WTC11 (cell line): ENCODE data around the gene HOXA9. TPM values are rescaled to one million over a fixed set of nuclear protein-coding genes. Genes with fewer than 3 reads are reported as not detected.

Experiments
- ATAC-seq: fragments of 200-7000 bp; cut with Tn5 transposase; 2 replicates; pipeline ENCODE4 v1.10.0; 2021; ENCODE audit warnings: mild to moderate bottlenecking, moderate library complexity
- CTCF ChIA-PET: fragments of 300-600 bp; sonication (Branson Sonifier 250); formaldehyde crosslinking; loops from one replicate; lab custom pipeline; 2021; ENCODE audit warnings: antibody characterized with exemption; lab: Charles Lee
- POLR2A ChIA-PET: fragments of 350-600 bp; sonication (Branson Sonifier 250); formaldehyde crosslinking; loops from one replicate; lab custom pipeline; 2021; ENCODE audit warnings: antibody characterized with exemption; lab: Charles Lee
- DNase-seq: peaks from one replicate; pipeline ENCODE4 v3.0.0; 2021; ENCODE audit warnings: low spot score
- H3K27ac Mint-ChIP-seq: 2 replicates; pipeline ENCODE4 v1.8.0; 2021; ENCODE audit warnings: mixed read lengths
- H3K27me3 Mint-ChIP-seq: 2 replicates; pipeline ENCODE4 v1.8.0; 2021; ENCODE audit warnings: low read depth, mild to moderate bottlenecking, moderate library complexity, mixed read lengths
- H3K36me3 Mint-ChIP-seq: 2 replicates; pipeline ENCODE4 v1.8.0; 2021; ENCODE audit warnings: mixed read lengths
- H3K4me1 Mint-ChIP-seq: 2 replicates; pipeline ENCODE4 v1.8.0; 2022; ENCODE audit warnings: mixed read lengths
- H3K4me3 Mint-ChIP-seq: 2 replicates; pipeline ENCODE4 v1.8.0; 2021; ENCODE audit warnings: mild to moderate bottlenecking, moderate library complexity, mixed read lengths
- H3K9me3 Mint-ChIP-seq: 2 replicates; pipeline ENCODE4 v1.8.0; 2021; ENCODE audit warnings: mixed read lengths
- AFF4 ChIP-seq: sonication (generic); formaldehyde crosslinking; IDR thresholded peaks from 2 replicates; pipeline ENCODE4 v1.8.1; 2023; ENCODE audit warnings: mild to moderate bottlenecking, missing genetic modification reagents, borderline replicate concordance
- CREB1 ChIP-seq: sonication (generic); formaldehyde crosslinking; IDR thresholded peaks from 2 replicates; pipeline ENCODE4 v1.8.0; 2023; ENCODE audit warnings: mild to moderate bottlenecking, missing genetic modification reagents
- FOXJ3 ChIP-seq: sonication (generic); formaldehyde crosslinking; IDR thresholded peaks from 2 replicates; pipeline ENCODE4 v1.9.0; 2021; ENCODE audit warnings: missing genetic modification reagents, mild to moderate bottlenecking, borderline replicate concordance
- FOXK1 ChIP-seq: sonication (generic); formaldehyde crosslinking; IDR thresholded peaks from 2 replicates; pipeline ENCODE4 v1.8.0; 2022; ENCODE audit warnings: mild to moderate bottlenecking, moderate library complexity, missing genetic modification reagents
- NR1H2 ChIP-seq: sonication (generic); formaldehyde crosslinking; IDR thresholded peaks from 2 replicates; pipeline ENCODE4 v1.9.0; 2021; ENCODE audit warnings: mild to moderate bottlenecking, moderate library complexity, missing genetic modification reagents
- PRRX2 ChIP-seq: fragments of 250-450 bp; sonication (Bioruptor Pico); IDR thresholded peaks from 2 replicates; pipeline ENCODE4 v1.8.0; 2021; ENCODE audit warnings: mild to moderate bottlenecking
- SP1 ChIP-seq: sonication (generic); formaldehyde crosslinking; conservative IDR thresholded peaks from 2 replicates; pipeline ENCODE4 v1.8.1; 2022; ENCODE audit warnings: missing genetic modification reagents
- TCF7 ChIP-seq: sonication (generic); formaldehyde crosslinking; IDR thresholded peaks from 2 replicates; pipeline ENCODE4 v1.8.0; 2022; ENCODE audit warnings: mild to moderate bottlenecking, low read depth, missing genetic modification reagents, moderate library complexity
- TEAD1 ChIP-seq: sonication (generic); formaldehyde crosslinking; IDR thresholded peaks from 2 replicates; pipeline ENCODE4 v1.8.0; 2022; ENCODE audit warnings: mild to moderate bottlenecking, missing genetic modification reagents
- TP53 ChIP-seq: sonication (generic); formaldehyde crosslinking; IDR thresholded peaks from 2 replicates; pipeline ENCODE4 v1.8.1; 2023; ENCODE audit warnings: mild to moderate bottlenecking, missing genetic modification reagents
- ZBTB21 ChIP-seq: sonication (generic); formaldehyde crosslinking; IDR thresholded peaks from 2 replicates; pipeline ENCODE4 v1.8.1; 2023; ENCODE audit warnings: mild to moderate bottlenecking, missing genetic modification reagents, borderline replicate concordance
- ZBTB43 ChIP-seq: sonication (generic); formaldehyde crosslinking; IDR thresholded peaks from 2 replicates; pipeline ENCODE4 v1.8.1; 2023; ENCODE audit warnings: mild to moderate bottlenecking, missing genetic modification reagents
- ZNF281 ChIP-seq: sonication (generic); formaldehyde crosslinking; IDR thresholded peaks from 2 replicates; pipeline ENCODE4 v1.8.0; 2023; ENCODE audit warnings: mild to moderate bottlenecking, missing genetic modification reagents
- total RNA-seq: library from RNA; stranded (reverse); gene quantifications from 3 replicates; pipeline ENCODE4 v1.2.3, GENCODE V29; 2021
- TF ChIP-seq, protein P1 (sequence below): fragments of 250-450 bp; sonication (Bioruptor Pico); IDR thresholded peaks from 2 replicates; pipeline ENCODE4 v1.9.0; 2021; ENCODE audit warnings: mild to moderate bottlenecking, borderline replicate concordance
- TF ChIP-seq, protein P2 (sequence below): fragments of 250-450 bp; sonication (Bioruptor Pico); IDR thresholded peaks from 2 replicates; pipeline ENCODE4 v1.8.0; 2021; ENCODE audit warnings: mild to moderate bottlenecking

Gene HOXA9
- total RNA-seq, 1 experiment from 2014 or later, result not detected

DNA sequence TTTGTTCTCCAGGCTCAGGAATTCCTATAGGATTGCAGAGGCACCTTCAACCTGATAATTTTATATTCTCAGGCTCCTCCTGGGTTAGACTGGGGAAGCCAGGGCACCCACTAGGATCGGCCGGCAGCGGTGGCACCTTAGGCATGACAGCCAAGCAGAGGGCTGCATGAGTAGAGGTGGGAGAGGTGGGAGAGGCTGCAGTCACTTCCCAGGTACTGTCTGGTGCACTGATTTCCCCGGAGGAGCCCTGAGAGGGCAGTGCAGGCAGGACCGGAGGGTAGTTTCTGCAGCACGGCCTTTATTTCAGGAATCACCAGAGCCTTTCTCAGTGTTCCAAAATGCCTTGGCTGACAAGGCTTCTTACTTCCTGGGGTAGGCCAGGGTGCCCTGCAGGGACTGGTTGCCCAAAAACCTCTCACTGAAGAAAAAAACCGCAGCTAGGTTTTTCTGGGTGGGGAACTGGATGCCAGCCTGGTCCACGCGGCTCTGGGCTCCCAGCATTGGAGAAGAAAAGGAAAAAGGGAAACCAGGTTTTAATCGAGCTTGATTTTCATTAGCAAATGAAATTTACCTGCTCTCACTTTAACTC, 38.1 kb upstream of the HOXA9 start:
- DNase-seq (no peak), ATAC-seq (no peak)
- Mint-ChIP-seq H3K27me3 (peaks cover 96% of the 10 kb centered on the region), H3K9me3 (no peaks in the 10 kb centered on the region), H3K4me3 (no peak overlapping the region), H3K27ac (no peak overlapping the region), H3K4me1 (peaks cover 36% of the 10 kb centered on the region), H3K36me3 (no peaks in the 10 kb centered on the region)
- ChIA-PET CTCF (interaction anchor here (2.8 kb wide), 1 partner anchor 24 kb away, joined by 14 read pairs; no protein-coding TSS in a partner anchor), POLR2A (no interaction called here)
- no peak for TF ChIP-seq AFF4
- no peak for TF ChIP-seq TP53 (CRISPR knock-in tag)

DNA sequence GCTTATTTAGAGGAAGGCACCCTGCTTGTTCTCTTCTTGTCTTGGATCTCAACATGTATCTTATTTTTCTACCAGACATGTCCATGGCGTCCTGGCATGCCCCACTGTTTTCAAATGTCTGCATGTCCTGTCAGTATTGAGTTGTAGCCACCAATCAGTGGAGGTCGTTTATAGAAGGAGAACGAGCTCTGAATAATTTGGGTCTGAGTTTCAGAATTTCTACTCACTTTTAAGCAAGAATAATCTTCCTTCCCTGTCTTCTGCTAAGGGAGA, 37.5 kb upstream of the HOXA9 start:
- no peaks in the 10 kb centered on the region for H3K9me3 Mint-ChIP-seq
- H3K4me3 Mint-ChIP-seq, result no peak overlapping the region
- peaks cover 36% of the 10 kb centered on the region for H3K4me1 Mint-ChIP-seq
- ATAC-seq (no peak), DNase-seq (no peak)
- no peak overlapping the region for H3K27ac Mint-ChIP-seq
- CTCF ChIA-PET, result interaction anchor here (2.8 kb wide), 1 partner anchor 23 kb away, joined by 14 read pairs; no protein-coding TSS in a partner anchor
- TF ChIP-seq SP1 (CRISPR knock-in tag) (no peak), FOXJ3 (no peak), TEAD1 (CRISPR knock-in tag) (no peak), FOXK1 (no peak), ZBTB43 (CRISPR knock-in tag) (no peak), NR1H2 (CRISPR knock-in tag) (no peak), TCF7 (no peak), CREB1 (CRISPR knock-in tag) (no peak), ZNF281 (CRISPR knock-in tag) (no peak), ZBTB21 (no peak), PRRX2 (no peak)
- TF ChIP-seq, protein P1, sequence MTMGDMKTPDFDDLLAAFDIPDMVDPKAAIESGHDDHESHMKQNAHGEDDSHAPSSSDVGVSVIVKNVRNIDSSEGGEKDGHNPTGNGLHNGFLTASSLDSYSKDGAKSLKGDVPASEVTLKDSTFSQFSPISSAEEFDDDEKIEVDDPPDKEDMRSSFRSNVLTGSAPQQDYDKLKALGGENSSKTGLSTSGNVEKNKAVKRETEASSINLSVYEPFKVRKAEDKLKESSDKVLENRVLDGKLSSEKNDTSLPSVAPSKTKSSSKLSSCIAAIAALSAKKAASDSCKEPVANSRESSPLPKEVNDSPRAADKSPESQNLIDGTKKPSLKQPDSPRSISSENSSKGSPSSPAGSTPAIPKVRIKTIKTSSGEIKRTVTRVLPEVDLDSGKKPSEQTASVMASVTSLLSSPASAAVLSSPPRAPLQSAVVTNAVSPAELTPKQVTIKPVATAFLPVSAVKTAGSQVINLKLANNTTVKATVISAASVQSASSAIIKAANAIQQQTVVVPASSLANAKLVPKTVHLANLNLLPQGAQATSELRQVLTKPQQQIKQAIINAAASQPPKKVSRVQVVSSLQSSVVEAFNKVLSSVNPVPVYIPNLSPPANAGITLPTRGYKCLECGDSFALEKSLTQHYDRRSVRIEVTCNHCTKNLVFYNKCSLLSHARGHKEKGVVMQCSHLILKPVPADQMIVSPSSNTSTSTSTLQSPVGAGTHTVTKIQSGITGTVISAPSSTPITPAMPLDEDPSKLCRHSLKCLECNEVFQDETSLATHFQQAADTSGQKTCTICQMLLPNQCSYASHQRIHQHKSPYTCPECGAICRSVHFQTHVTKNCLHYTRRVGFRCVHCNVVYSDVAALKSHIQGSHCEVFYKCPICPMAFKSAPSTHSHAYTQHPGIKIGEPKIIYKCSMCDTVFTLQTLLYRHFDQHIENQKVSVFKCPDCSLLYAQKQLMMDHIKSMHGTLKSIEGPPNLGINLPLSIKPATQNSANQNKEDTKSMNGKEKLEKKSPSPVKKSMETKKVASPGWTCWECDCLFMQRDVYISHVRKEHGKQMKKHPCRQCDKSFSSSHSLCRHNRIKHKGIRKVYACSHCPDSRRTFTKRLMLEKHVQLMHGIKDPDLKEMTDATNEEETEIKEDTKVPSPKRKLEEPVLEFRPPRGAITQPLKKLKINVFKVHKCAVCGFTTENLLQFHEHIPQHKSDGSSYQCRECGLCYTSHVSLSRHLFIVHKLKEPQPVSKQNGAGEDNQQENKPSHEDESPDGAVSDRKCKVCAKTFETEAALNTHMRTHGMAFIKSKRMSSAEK (CRISPR knock-in tag), result no peak
- TF ChIP-seq, protein P2, sequence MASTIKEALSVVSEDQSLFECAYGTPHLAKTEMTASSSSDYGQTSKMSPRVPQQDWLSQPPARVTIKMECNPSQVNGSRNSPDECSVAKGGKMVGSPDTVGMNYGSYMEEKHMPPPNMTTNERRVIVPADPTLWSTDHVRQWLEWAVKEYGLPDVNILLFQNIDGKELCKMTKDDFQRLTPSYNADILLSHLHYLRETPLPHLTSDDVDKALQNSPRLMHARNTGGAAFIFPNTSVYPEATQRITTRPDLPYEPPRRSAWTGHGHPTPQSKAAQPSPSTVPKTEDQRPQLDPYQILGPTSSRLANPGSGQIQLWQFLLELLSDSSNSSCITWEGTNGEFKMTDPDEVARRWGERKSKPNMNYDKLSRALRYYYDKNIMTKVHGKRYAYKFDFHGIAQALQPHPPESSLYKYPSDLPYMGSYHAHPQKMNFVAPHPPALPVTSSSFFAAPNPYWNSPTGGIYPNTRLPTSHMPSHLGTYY (CRISPR knock-in tag), result no peak
- H3K36me3 Mint-ChIP-seq, result no peaks in the 10 kb centered on the region
- POLR2A ChIA-PET, result no interaction called here
- H3K27me3 Mint-ChIP-seq, result peaks cover 96% of the 10 kb centered on the region
